Endothelial cell of umbilical vein (primary cell): ENCODE data around the gene TNFRSF4. TPM values are rescaled to one million over a fixed set of nuclear protein-coding genes. Genes with fewer than 3 reads are reported as not detected.

Experiments
- BruUV-seq: library from RNA; stranded (reverse); fragments of 400-500 nt; replicated peaks from 2 replicates; lab custom pipeline; 2021; lab: Mats Ljungman, UMichigan
- CTCF ChIA-PET: fragments of 300-600, 350-600 bp; sonication (Branson Sonifier 250); formaldehyde crosslinking; loops from one replicate; lab custom pipeline; 2021; ENCODE audit warnings: antibody characterized with exemption, inconsistent platforms; lab: Charles Lee
- POLR2A ChIA-PET: fragments of 300-600, 350-600 bp; sonication (Branson Sonifier 250); formaldehyde crosslinking; loops from one replicate; lab custom pipeline; 2021; ENCODE audit warnings: antibody characterized with exemption, inconsistent platforms; lab: Charles Lee
- DNase-seq: peaks from one replicate; pipeline ENCODE4 v3.0.0-alpha.2; 2011; ENCODE audit warnings: low read depth, low spot score
- FAIRE-seq: peaks from 2 replicates; lab custom pipeline; 2011; peaks lifted over from hg19 to GRCh38; lab: Jason Lieb, UNC
- H2AFZ ChIP-seq: 2 replicates; pipeline ENCODE4 v1.6.0; 2012; ENCODE audit warnings: low read depth, low read length, control low read depth, inconsistent platforms
- H3K27ac ChIP-seq: 2 replicates; pipeline ENCODE4 v1.5.1; 2011; ENCODE audit warnings: low read depth, mild to moderate bottlenecking, control low read depth, low read length, moderate library complexity; ENCODE audit not compliant: insufficient read depth
- H3K27me3 ChIP-seq, 2 experiments: 2 replicates each; pipeline versions ENCODE4 v1.6.0 to v1.6.1; 2011; ENCODE audit warnings: low read length in 2 of 2, mixed read lengths in 1 of 2; ENCODE audit not compliant: control insufficient read depth in 2 of 2, insufficient read depth in 2 of 2
- H3K36me3 ChIP-seq, 2 experiments: 2 replicates in 1 of 2; 3 replicates in 1 of 2; pipeline ENCODE4 v1.5.1; 2011; ENCODE audit warnings: low read length in 2 of 2, mild to moderate bottlenecking in 1 of 2, moderate library complexity in 1 of 2; ENCODE audit not compliant: control insufficient read depth in 2 of 2, insufficient read depth in 2 of 2; ENCODE audit errors: extremely low read depth in 1 of 2
- H3K4me1 ChIP-seq: 3 replicates; pipeline ENCODE4 v1.5.1; 2011; ENCODE audit warnings: mild to moderate bottlenecking, low read length; ENCODE audit not compliant: control insufficient read depth, insufficient read depth; ENCODE audit errors: extremely low read depth
- H3K4me2 ChIP-seq: 2 replicates; pipeline ENCODE4 v1.6.1; 2011; ENCODE audit warnings: low read length, control low read depth, mixed read lengths; ENCODE audit not compliant: insufficient read depth
- H3K4me3 ChIP-seq, 3 experiments: fragments of 200-600 bp in 1 of 3; sonication (generic), shearing (Covaris generic) in 1 of 3; replicated peaks in 1 of 3; 2 replicates each; pipeline ENCODE4 v1.5.1; 2011 to 2016; ENCODE audit warnings: control low read depth in 3 of 3, low read length in 3 of 3, mild to moderate bottlenecking in 2 of 3, inconsistent platforms in 1 of 3, low read depth in 1 of 3, moderate library complexity in 1 of 3; ENCODE audit not compliant: insufficient read depth in 1 of 3
- H3K79me2 ChIP-seq: 2 replicates; pipeline ENCODE4 v1.6.0; 2012; ENCODE audit warnings: low read length, inconsistent platforms; ENCODE audit not compliant: control insufficient read depth, insufficient read depth
- H3K9ac ChIP-seq: replicated peaks from 2 replicates; pipeline ENCODE3; 2011; ENCODE audit warnings: low read length, control low read depth; ENCODE audit not compliant: insufficient read depth; ENCODE audit errors: extremely low read depth
- H3K9me1 ChIP-seq: replicated peaks from 3 replicates; pipeline ENCODE4 v1.6.0; 2011; ENCODE audit warnings: mild to moderate bottlenecking, low read length; ENCODE audit not compliant: control insufficient read depth, insufficient read depth; ENCODE audit errors: extremely low read depth
- H3K9me3 ChIP-seq: replicated peaks from 2 replicates; pipeline ENCODE4 v1.5.1; 2012; ENCODE audit warnings: low read length, inconsistent platforms; ENCODE audit not compliant: control insufficient read depth, insufficient read depth
- H4K20me1 ChIP-seq: replicated peaks from 2 replicates; pipeline ENCODE3; 2011; ENCODE audit warnings: mild to moderate bottlenecking, low read length; ENCODE audit not compliant: control insufficient read depth, insufficient read depth; ENCODE audit errors: extremely low read depth
- CTCF ChIP-seq, 2 donors: IDR thresholded peaks; 1 replicate in 1 of 2; 2 replicates in 1 of 2; pipeline ENCODE4 v1.5.1; 2011; ENCODE audit warnings: low read length in 2 of 2, mild to moderate bottlenecking in 2 of 2, moderate library complexity in 2 of 2, control low read depth in 1 of 2, inconsistent platforms in 1 of 2, low read depth in 1 of 2; ENCODE audit not compliant: insufficient read depth in 1 of 2; ENCODE audit errors: extremely low read depth in 1 of 2
- EZH2 ChIP-seq: IDR thresholded peaks from 2 replicates; pipeline ENCODE4 v1.6.1; 2012; ENCODE audit warnings: borderline replicate concordance, low read depth, mild to moderate bottlenecking, moderate library complexity, low read length, inconsistent platforms; ENCODE audit not compliant: severe bottlenecking
- FOS ChIP-seq: IDR thresholded peaks from 2 replicates; pipeline ENCODE4 v1.6.1; 2011; ENCODE audit warnings: mild to moderate bottlenecking, low read length, moderate library complexity, borderline replicate concordance; ENCODE audit not compliant: insufficient read depth
- GATA2 ChIP-seq: IDR thresholded peaks from 2 replicates; pipeline ENCODE4 v1.7.0; 2011; ENCODE audit warnings: low read depth, mild to moderate bottlenecking, moderate library complexity, mixed read lengths, low read length; ENCODE audit not compliant: insufficient read length, insufficient read depth
- JUN ChIP-seq: IDR thresholded peaks from 2 replicates; pipeline ENCODE4 v1.6.1; 2011; ENCODE audit warnings: borderline replicate concordance, low read depth; ENCODE audit not compliant: insufficient read length, insufficient read depth
- MAX ChIP-seq: IDR thresholded peaks from 2 replicates; pipeline ENCODE4 v1.6.1; 2011; ENCODE audit not compliant: insufficient read depth, insufficient read length
- MYC ChIP-seq: IDR thresholded peaks from one replicate; pipeline ENCODE4 v1.6.1; 2011; ENCODE audit warnings: mild to moderate bottlenecking, low read depth, low read length
- POLR2A ChIP-seq: IDR thresholded peaks from 2 replicates; pipeline ENCODE4 v1.6.1; 2012; ENCODE audit warnings: low read depth, mild to moderate bottlenecking, control low read depth, low read length
- POLR2AphosphoS5 ChIP-seq: IDR thresholded peaks from 2 replicates; pipeline ENCODE4 v1.6.1; 2012; ENCODE audit warnings: low read depth, mild to moderate bottlenecking, control low read depth, low read length, moderate library complexity; ENCODE audit not compliant: insufficient read depth
- dilution Hi-C: fragments of 300-500 bp; cut with MboI; formaldehyde crosslinking; loops from one replicate; pipeline ENCODE4 v1.15.0; 2019; ENCODE audit warnings: low sequenced_read_pairs; ENCODE audit not compliant: extremely low pct_ligation_motif_present
- intact Hi-C: fragments of 100-400 bp; cut with micrococcal nuclease; formaldehyde crosslinking; loops from one replicate; pipeline ENCODE4 v1.10.0; 2022
- polyA plus RNA-seq, 4 experiments: library from polyadenylated mRNA; depleted of rRNA in 3 of 4; stranded (reverse) in 3 of 4; unstranded in 1 of 4; fragments of >200 nt; gene quantifications; 2 replicates each; pipeline versions ENCODE4 v1.2.1 to v1.2.3, GENCODE V29; 2011 to 2012; ENCODE audit warnings: missing spikeins in 1 of 4
- total RNA-seq: library from RNA; stranded (reverse); gene quantifications from 2 replicates; pipeline ENCODE4 v1.2.3, GENCODE V29; 2021

TNFRSF4 gene
- total and polyA plus RNA-seq, 2 donors (not counting 3 experiments of a cell fraction or from before 2014, with no cell fraction given), result 0.55 to 1.5 TPM

- dilution Hi-C loops (no loop called here), intact Hi-C loops (no loop called here)
- FAIRE-seq, result no peak
Measured at GRCh38 chr1:1236176-1236763, 22.3 kb upstream of the TNFRSF4 start.

More at GRCh38 chr1:1236176-1236763, 22.3 kb upstream of the TNFRSF4 start:
- Histone ChIP-seq H3K4me1 (no peaks in the 10 kb centered on the region), H3K9me3 (no peaks in the 10 kb centered on the region), H3K79me2 (peaks cover 20% of the 10 kb centered on the region), H3K27ac (no peak overlapping the region), H2AFZ (no peak overlapping the region), H3K9me1 (no peaks in the 10 kb centered on the region), H3K36me3 (no peaks in the 10 kb centered on the region), H3K4me3 (no peak overlapping the region), H4K20me1 (no peaks in the 10 kb centered on the region), H3K27me3 (no peaks in the 10 kb centered on the region), H3K9ac (no peak overlapping the region), H3K4me2 (no peak overlapping the region)
- DNase-seq, result no peak
- POLR2A ChIA-PET, result no interaction called here
- no peak for TF ChIP-seq POLR2AphosphoS5
- TF ChIP-seq CTCF (IDR thresholded peaks at IDR 0.05; ENCODE audit: extremely low read depth in 1 of 2, insufficient read depth in 1 of 2, low read depth in 1 of 2, low read length in 2 of 2), result no peak
- TF ChIP-seq MYC, result no peak
- no peak for TF ChIP-seq FOS
- TF ChIP-seq POLR2A, result no peak
- TF ChIP-seq MAX, result no peak
- TF ChIP-seq JUN, result no peak
- no peak for TF ChIP-seq GATA2
- no peak for TF ChIP-seq EZH2
- CTCF ChIA-PET, result no interaction called here
- BruUV-seq, result no TSS peak
